A673 (cell line): Measurements from ENCODE around the gene SLC26A4. TPM values are rescaled to one million over a fixed set of nuclear protein-coding genes. Genes with fewer than 3 reads are reported as not detected.

Source experiments
- BruUV-seq: library from RNA; stranded (reverse); fragments of 400-500 nt; replicated peaks from 2 replicates; lab custom pipeline; 2021; lab: Mats Ljungman, UMichigan
- CTCF ChIA-PET: fragments of 300-600 bp; sonication (Branson Sonifier 250); formaldehyde crosslinking; loops from one replicate; lab custom pipeline; 2022; ENCODE audit warnings: antibody characterized with exemption; lab: Charles Lee
- POLR2A ChIA-PET: fragments of 300-600 bp; sonication (Branson Sonifier 250); formaldehyde crosslinking; loops from one replicate; lab custom pipeline; 2022; ENCODE audit warnings: antibody characterized with exemption; ENCODE audit not compliant: low non-redundant PET; lab: Charles Lee
- DNase-seq: peaks from one replicate; pipeline ENCODE4 v3.0.0-alpha.2; 2015; ENCODE audit warnings: low spot score
- H3K27ac ChIP-seq: fragments of 200-600 bp; sonication (generic); 2 replicates; pipeline ENCODE4 v1.5.1; 2016; ENCODE audit warnings: mixed run types, low read depth, mild to moderate bottlenecking, mixed read lengths, antibody characterized with exemption, low read length; ENCODE audit not compliant: poor library complexity, severe bottlenecking
- H3K27me3 ChIP-seq: fragments of 200-600 bp; sonication (generic); replicated peaks from 2 replicates; pipeline ENCODE4 v1.6.1; 2017; ENCODE audit warnings: mixed run types, low read depth, mild to moderate bottlenecking, mixed read lengths, antibody characterized with exemption, low read length; ENCODE audit not compliant: insufficient read depth, poor library complexity
- H3K36me3 ChIP-seq: fragments of 200-600 bp; sonication (generic); 2 replicates; pipeline ENCODE4 v1.6.1; 2016; ENCODE audit warnings: mixed run types, mild to moderate bottlenecking, mixed read lengths, antibody characterized with exemption, low read length; ENCODE audit not compliant: insufficient read depth, poor library complexity, severe bottlenecking
- H3K4me1 ChIP-seq: fragments of 200-600 bp; sonication (generic); 2 replicates; pipeline ENCODE4 v1.6.1; 2017; ENCODE audit warnings: mixed run types, mild to moderate bottlenecking, mixed read lengths, antibody characterized with exemption, low read length; ENCODE audit not compliant: insufficient read depth, poor library complexity, severe bottlenecking
- H3K4me3 ChIP-seq: fragments of 200-600 bp; sonication (generic); 2 replicates; pipeline ENCODE4 v1.5.1; 2016; ENCODE audit warnings: low read depth, mixed run types, mild to moderate bottlenecking, mixed read lengths, low read length; ENCODE audit not compliant: poor library complexity, severe bottlenecking
- H3K9me3 ChIP-seq: fragments of 200-600 bp; sonication (generic); 2 replicates; pipeline ENCODE4 v1.6.1; 2016; ENCODE audit warnings: mixed run types, low read depth, mild to moderate bottlenecking, mixed read lengths, antibody characterized with exemption, low read length; ENCODE audit not compliant: poor library complexity, severe bottlenecking
- CTCF ChIP-seq: fragments of 300-800, 200-600 bp; sonication (generic); conservative IDR thresholded peaks from 2 replicates; pipeline ENCODE4 v1.5.1; 2017; ENCODE audit warnings: low read depth, mild to moderate bottlenecking, antibody characterized with exemption, low read length, moderate library complexity, mixed read lengths
- EZH2 ChIP-seq: fragments of 200-600 bp; sonication (generic); IDR thresholded peaks from 2 replicates; pipeline ENCODE4 v1.6.1; 2017; ENCODE audit warnings: borderline replicate concordance, low read depth, mild to moderate bottlenecking, mixed read lengths, antibody characterized with exemption, low read length; ENCODE audit not compliant: poor library complexity, severe bottlenecking
- intact Hi-C: fragments of 100-400 bp; cut with micrococcal nuclease; formaldehyde crosslinking; loops from one replicate; pipeline ENCODE4 v1.10.0; 2022; ENCODE audit not compliant: unreplicated experiment
- total RNA-seq: library from RNA; stranded (reverse); gene quantifications from 2 replicates; pipeline ENCODE4 v1.2.3, GENCODE V29; 2021

Gene SLC26A4
- total RNA-seq, 1 experiment from 2014 or later = not detected

GRCh38 chr7:107712025-107712424 is 51.4 kb downstream of the SLC26A4 start:
- intact Hi-C loops = no loop called here
- Histone ChIP-seq H3K27ac (no peak overlapping the region), H3K9me3 (no peaks in the 10 kb centered on the region), H3K36me3 (no peaks in the 10 kb centered on the region), H3K4me1 (no peaks in the 10 kb centered on the region), H3K4me3 (no peak overlapping the region), H3K27me3 (peaks cover 9% of the 10 kb centered on the region)
- CTCF ChIA-PET = no interaction called here
- BruUV-seq = no TSS peak
- TF ChIP-seq CTCF (no peak), EZH2 (no peak)
- POLR2A ChIA-PET = no interaction called here
- no peak for DNase-seq

GRCh38 chr7:107712896-107713295 is 52.3 kb downstream of the SLC26A4 start:
- TF ChIP-seq EZH2 = no peak
- no peak for TF ChIP-seq CTCF
- Histone ChIP-seq H3K36me3 (no peaks in the 10 kb centered on the region), H3K27me3 (peaks cover 5% of the 10 kb centered on the region), H3K27ac (no peak overlapping the region), H3K9me3 (no peaks in the 10 kb centered on the region), H3K4me3 (no peak overlapping the region), H3K4me1 (no peaks in the 10 kb centered on the region)
- ChIA-PET POLR2A (no interaction called here), CTCF (no interaction called here)
- no peak for DNase-seq
- BruUV-seq = no TSS peak
- intact Hi-C loops = no loop called here

- BruUV-seq = no TSS peak
- H3K4me3 ChIP-seq = no peak overlapping the region
- no peaks in the 10 kb centered on the region for H3K9me3 ChIP-seq
- ChIA-PET POLR2A (no interaction called here), CTCF (no interaction called here)
- H3K27ac ChIP-seq = no peak overlapping the region
- intact Hi-C loops = no loop called here
- TF ChIP-seq EZH2 (no peak), CTCF (no peak)
- no peak for DNase-seq
- peaks cover 5% of the 10 kb centered on the region for H3K27me3 ChIP-seq
- H3K4me1 ChIP-seq = no peaks in the 10 kb centered on the region
- no peaks in the 10 kb centered on the region for H3K36me3 ChIP-seq
Measured at GRCh38 chr7:107715531-107715930, 54.9 kb downstream of the SLC26A4 start.
